ENCODE results near the gene NDUFA13.

Gene NDUFA13

GRCh38 chr19:19508217-19508616, 7.8 kb upstream of the NDUFA13 start:
- Histone ChIP-seq H3K9me3 (no peaks in the 10 kb centered on the region), H3K36me3 (peaks cover 53% of the 10 kb centered on the region), H3K27ac (no peak overlapping the region), H3K4me3 (ENCODE audit: low read depth in 1 of 2, low read length in 1 of 2) (no peak overlapping the region), H3K27me3 (no peaks in the 10 kb centered on the region), H3K4me1 (ENCODE audit: control insufficient read depth in 1 of 2, insufficient read depth in 1 of 2, low read depth in 1 of 2, low read length in 1 of 2) (no peaks in the 10 kb centered on the region)
- no peak for TF ChIP-seq CTCF (IDR thresholded peaks at IDR 0.05)

GRCh38 chr19:19510432-19510831, 5.6 kb upstream of the NDUFA13 start:
- H3K27ac ChIP-seq, result no peak overlapping the region
- peaks cover 5% of the 10 kb centered on the region for H3K27me3 ChIP-seq
- no peak overlapping the region for H3K4me3 ChIP-seq (ENCODE audit: low read depth in 1 of 2, low read length in 1 of 2)
- peaks cover 31% of the 10 kb centered on the region for H3K36me3 ChIP-seq
- no peaks in the 10 kb centered on the region for H3K9me3 ChIP-seq
- no peak for TF ChIP-seq CTCF (IDR thresholded peaks at IDR 0.05)
- H3K4me1 ChIP-seq (ENCODE audit: control insufficient read depth in 1 of 2, insufficient read depth in 1 of 2, low read depth in 1 of 2, low read length in 1 of 2), result peaks cover 1 to 2% of the 10 kb centered on the region in 2 experiments

- Histone ChIP-seq H3K9me3 (no peaks in the 10 kb centered on the region), H3K27me3 (peaks cover 5% of the 10 kb centered on the region), H3K4me3 (ENCODE audit: low read depth in 1 of 2, low read length in 1 of 2) (no peak overlapping the region), H3K4me1 (ENCODE audit: control insufficient read depth in 1 of 2, insufficient read depth in 1 of 2, low read depth in 1 of 2, low read length in 1 of 2) (peaks cover 12% of the 10 kb centered on the region in 2 experiments), H3K36me3 (no peaks in the 10 kb centered on the region), H3K27ac (no peak overlapping the region)
- no peak for TF ChIP-seq CTCF (IDR thresholded peaks at IDR 0.05)
Observed at GRCh38 chr19:19513682-19514081, 2.3 kb upstream of the NDUFA13 start.

- TF ChIP-seq CTCF (IDR thresholded peaks at IDR 0.05), result no peak
Observed at GRCh38 chr19:19514215-19514657, 1.8 kb upstream of the NDUFA13 start.

GRCh38 chr19:19514881-19515641, 964 bp upstream of the NDUFA13 start, which contains the start of gene TSSK6:
TSS of gene TSSK6 (minus strand) at chr19:19515548. CDS start at chr19:19515427, 121 bp downstream.
- TF ChIP-seq CTCF (IDR thresholded peaks at IDR 0.05), result no peak
- Histone ChIP-seq H3K27ac (peak within 1 kb of the TSS; percentile 85), H3K27me3 (peaks cover 5% of the 10 kb centered on the region), H3K4me1 (ENCODE audit: control insufficient read depth in 1 of 2, insufficient read depth in 1 of 2, low read depth in 1 of 2, low read length in 1 of 2) (peaks cover 12% of the 10 kb centered on the region in 2 experiments), H3K9me3 (no peaks in the 10 kb centered on the region), H3K36me3 (peaks cover 3% of the 10 kb centered on the region), H3K4me3 (ENCODE audit: low read depth in 1 of 2, low read length in 1 of 2) (peak within 1 kb of the TSS; percentile 82 to 97)

More at GRCh38 chr19:19514215-19514657, 1.8 kb upstream of the NDUFA13 start:
- H3K27ac ChIP-seq, result no peak overlapping the region
- H3K9me3 ChIP-seq, result no peaks in the 10 kb centered on the region
- peaks cover 5% of the 10 kb centered on the region for H3K27me3 ChIP-seq
- H3K4me1 ChIP-seq (ENCODE audit: control insufficient read depth in 1 of 2, insufficient read depth in 1 of 2, low read depth in 1 of 2, low read length in 1 of 2), result peaks cover 12% of the 10 kb centered on the region in 2 experiments
- H3K4me3 ChIP-seq (ENCODE audit: low read depth in 1 of 2, low read length in 1 of 2), result peak overlapping the region in 1 of 2 experiments; percentile 42
- H3K36me3 ChIP-seq, result no peaks in the 10 kb centered on the region

Data from neutrophil (primary cell).